ENCODE results near the gene SENP6. TPM values are rescaled to one million over a fixed set of nuclear protein-coding genes. Genes with fewer than 3 reads are reported as not detected.
A peak's percentile ranks its signal among the peaks of the same experiment; 100 is the strongest.

The SENP6 gene, protein sequence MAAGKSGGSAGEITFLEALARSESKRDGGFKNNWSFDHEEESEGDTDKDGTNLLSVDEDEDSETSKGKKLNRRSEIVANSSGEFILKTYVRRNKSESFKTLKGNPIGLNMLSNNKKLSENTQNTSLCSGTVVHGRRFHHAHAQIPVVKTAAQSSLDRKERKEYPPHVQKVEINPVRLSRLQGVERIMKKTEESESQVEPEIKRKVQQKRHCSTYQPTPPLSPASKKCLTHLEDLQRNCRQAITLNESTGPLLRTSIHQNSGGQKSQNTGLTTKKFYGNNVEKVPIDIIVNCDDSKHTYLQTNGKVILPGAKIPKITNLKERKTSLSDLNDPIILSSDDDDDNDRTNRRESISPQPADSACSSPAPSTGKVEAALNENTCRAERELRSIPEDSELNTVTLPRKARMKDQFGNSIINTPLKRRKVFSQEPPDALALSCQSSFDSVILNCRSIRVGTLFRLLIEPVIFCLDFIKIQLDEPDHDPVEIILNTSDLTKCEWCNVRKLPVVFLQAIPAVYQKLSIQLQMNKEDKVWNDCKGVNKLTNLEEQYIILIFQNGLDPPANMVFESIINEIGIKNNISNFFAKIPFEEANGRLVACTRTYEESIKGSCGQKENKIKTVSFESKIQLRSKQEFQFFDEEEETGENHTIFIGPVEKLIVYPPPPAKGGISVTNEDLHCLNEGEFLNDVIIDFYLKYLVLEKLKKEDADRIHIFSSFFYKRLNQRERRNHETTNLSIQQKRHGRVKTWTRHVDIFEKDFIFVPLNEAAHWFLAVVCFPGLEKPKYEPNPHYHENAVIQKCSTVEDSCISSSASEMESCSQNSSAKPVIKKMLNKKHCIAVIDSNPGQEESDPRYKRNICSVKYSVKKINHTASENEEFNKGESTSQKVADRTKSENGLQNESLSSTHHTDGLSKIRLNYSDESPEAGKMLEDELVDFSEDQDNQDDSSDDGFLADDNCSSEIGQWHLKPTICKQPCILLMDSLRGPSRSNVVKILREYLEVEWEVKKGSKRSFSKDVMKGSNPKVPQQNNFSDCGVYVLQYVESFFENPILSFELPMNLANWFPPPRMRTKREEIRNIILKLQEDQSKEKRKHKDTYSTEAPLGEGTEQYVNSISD
- total RNA-seq (99.3 TPM), polyA plus RNA-seq (ENCODE audit: insufficient read depth, low read depth, low replicate concordance) (28.8 TPM)
- long read RNA-seq, donor 1, partial matches to known transcripts = 6 of 6 reads
- long read RNA-seq, donor 1, other reads (novel, unspliced or antisense) = 0 of 6 reads
- long read RNA-seq, donor 2, full-length matches to known transcripts = 2 of 12 reads
- long read RNA-seq, donor 2, partial matches to known transcripts = 10 of 12 reads
- long read RNA-seq, donor 2, other reads (novel, unspliced or antisense) = 0 of 12 reads
- long read RNA-seq, donor 3, full-length matches to known transcripts = 1 of 7 reads
- long read RNA-seq, donor 3, partial matches to known transcripts = 6 of 7 reads
- long read RNA-seq, donor 3, other reads (novel, unspliced or antisense) = 0 of 7 reads
- long read RNA-seq, donor 4, partial matches to known transcripts = 7 of 7 reads
- long read RNA-seq, donor 4, other reads (novel, unspliced or antisense) = 0 of 7 reads
- long read RNA-seq, donor 5 = 0 reads
- long read RNA-seq, donor 6, partial matches to known transcripts = 6 of 6 reads
- long read RNA-seq, donor 6, other reads (novel, unspliced or antisense) = 0 of 6 reads
- long read RNA-seq, donor 7, full-length matches to known transcripts = 18 of 63 reads
- long read RNA-seq, donor 7, partial matches to known transcripts = 17 of 63 reads
- long read RNA-seq, donor 7, other reads (novel, unspliced or antisense) = 28 of 63 reads
- long read RNA-seq, donor 8, full-length matches to known transcripts = 2 of 2 reads
- long read RNA-seq, donor 8, partial matches to known transcripts = 0 of 2 reads
- long read RNA-seq, donor 8, other reads (novel, unspliced or antisense) = 0 of 2 reads
- long read RNA-seq, donor 9, full-length matches to known transcripts = 1 of 1 reads
- long read RNA-seq, donor 9, partial matches to known transcripts = 0 of 1 reads
- long read RNA-seq, donor 9, other reads (novel, unspliced or antisense) = 0 of 1 reads
- long read RNA-seq, donor 10, partial matches to known transcripts = 0 of 1 reads
- long read RNA-seq, donor 10, other reads (novel, unspliced or antisense) = 0 of 1 reads

DNA sequence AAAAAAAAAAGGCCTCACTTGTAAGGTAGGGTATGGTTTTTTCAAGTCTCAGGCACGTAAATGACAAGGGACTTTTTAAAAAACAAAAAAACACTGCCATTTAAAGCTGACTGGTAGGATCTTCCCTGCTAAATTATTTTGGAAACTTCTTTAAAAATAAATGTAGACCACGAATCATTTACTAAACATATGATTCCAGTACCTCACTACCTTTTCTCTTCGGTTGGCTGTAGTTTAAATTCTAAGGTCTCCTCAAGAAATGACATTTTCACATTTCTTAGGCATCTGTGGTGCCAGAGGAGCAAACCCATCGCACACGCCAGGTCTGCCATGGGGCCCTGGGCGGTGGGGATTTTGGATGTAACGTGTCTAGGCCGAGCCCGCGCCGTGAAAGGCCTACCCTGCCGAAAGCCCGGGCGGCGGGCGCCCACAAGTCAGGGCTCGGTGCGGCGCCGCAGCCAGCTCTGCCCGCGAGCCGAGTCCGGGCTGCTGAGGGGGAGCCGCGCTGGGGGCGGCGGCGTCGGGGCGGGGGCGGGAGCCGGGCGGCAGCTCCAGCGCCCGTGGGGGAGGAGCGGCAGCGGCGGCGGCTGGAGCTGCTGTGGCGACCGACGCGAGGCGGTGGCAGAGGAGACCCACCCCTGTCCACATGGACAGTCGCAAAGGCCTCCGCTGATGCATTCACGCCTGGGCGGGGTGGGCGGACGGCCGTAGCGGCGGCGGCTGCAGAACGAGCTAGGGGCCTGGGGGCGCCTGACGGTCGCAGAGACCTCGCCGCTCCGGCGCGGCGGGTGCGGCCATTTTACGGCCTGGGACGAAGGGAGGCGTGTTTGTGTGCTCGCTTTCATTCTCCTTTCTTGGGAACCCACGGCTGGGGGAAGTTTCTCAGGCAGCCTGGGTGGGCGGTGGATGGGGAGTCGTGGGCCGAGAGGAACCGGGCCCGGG, at the start of gene SENP6:
SENP6 (plus strand) TSS at position 577 of the 942 bp plus-strand sequence. CDS start 645 bp downstream, outside the sequence.
- H3K9me3 ChIP-seq (ENCODE audit: control insufficient read depth in 2 of 3, insufficient read depth in 1 of 3, low read length in 3 of 3) = no peaks in the 10 kb centered on the region
- TF ChIP-seq, protein P1, sequence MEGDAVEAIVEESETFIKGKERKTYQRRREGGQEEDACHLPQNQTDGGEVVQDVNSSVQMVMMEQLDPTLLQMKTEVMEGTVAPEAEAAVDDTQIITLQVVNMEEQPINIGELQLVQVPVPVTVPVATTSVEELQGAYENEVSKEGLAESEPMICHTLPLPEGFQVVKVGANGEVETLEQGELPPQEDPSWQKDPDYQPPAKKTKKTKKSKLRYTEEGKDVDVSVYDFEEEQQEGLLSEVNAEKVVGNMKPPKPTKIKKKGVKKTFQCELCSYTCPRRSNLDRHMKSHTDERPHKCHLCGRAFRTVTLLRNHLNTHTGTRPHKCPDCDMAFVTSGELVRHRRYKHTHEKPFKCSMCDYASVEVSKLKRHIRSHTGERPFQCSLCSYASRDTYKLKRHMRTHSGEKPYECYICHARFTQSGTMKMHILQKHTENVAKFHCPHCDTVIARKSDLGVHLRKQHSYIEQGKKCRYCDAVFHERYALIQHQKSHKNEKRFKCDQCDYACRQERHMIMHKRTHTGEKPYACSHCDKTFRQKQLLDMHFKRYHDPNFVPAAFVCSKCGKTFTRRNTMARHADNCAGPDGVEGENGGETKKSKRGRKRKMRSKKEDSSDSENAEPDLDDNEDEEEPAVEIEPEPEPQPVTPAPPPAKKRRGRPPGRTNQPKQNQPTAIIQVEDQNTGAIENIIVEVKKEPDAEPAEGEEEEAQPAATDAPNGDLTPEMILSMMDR (IDR thresholded peaks at IDR 0.05; ENCODE audit: borderline replicate concordance, extremely low read depth, insufficient read depth) = no peak
- peak within 1 kb of the TSS; percentile 74 to 80 (median 76) for H3K4me3 ChIP-seq (ENCODE audit: low read length in 3 of 3)
- H3K27me3 ChIP-seq (ENCODE audit: control insufficient read depth, insufficient read depth, low read length) = no peaks in the 10 kb centered on the region
- DNase-seq (peak; percentile 91 to 95 (median 92)), FAIRE-seq (no peak)
- intact Hi-C loops (cut with DNase I) = no loop called here
- H3K4me1 ChIP-seq (ENCODE audit: control insufficient read depth in 2 of 3, insufficient read depth in 2 of 3, low read depth in 1 of 3, low read length in 3 of 3) = peaks cover 0 to 4% (median 3%) of the 10 kb centered on the region in 3 donors
- peak within 1 kb of the TSS; percentile 73 to 99 (median 96) for H3K9ac ChIP-seq (ENCODE audit: low read length in 3 of 3)
- peak within 1 kb of the TSS; percentile 97 for H3K27ac ChIP-seq (ENCODE audit: low read depth in 2 of 2, low read length in 2 of 2)
- no peaks in the 10 kb centered on the region for H3K36me3 ChIP-seq (ENCODE audit: control insufficient read depth in 2 of 3, insufficient read depth in 3 of 3, low read length in 3 of 3)

DNA sequence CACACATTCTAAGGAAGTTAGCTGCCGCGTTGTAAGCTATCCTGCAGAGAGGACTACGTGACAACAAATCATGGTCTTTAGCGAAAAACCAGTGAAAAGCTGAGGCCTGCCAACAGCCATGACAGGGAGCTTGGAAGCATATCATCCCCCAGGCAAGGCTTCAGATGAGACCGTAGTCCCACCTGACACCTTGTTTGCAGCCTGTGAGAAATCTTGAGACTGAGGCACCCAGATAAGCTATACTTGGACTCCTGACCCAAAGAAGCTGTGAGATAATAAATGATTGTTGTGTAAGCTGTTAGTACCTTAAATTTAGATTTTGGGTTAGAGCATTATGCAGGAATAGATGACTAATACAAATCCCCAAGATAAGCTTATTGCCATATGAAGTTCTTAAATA, 45.4 kb upstream of the SENP6 start:
- Histone ChIP-seq H3K27ac (ENCODE audit: low read depth in 2 of 2, low read length in 2 of 2) (no peak overlapping the region), H3K4me3 (ENCODE audit: low read length in 3 of 3) (no peak overlapping the region), H3K4me1 (ENCODE audit: control insufficient read depth in 2 of 3, insufficient read depth in 2 of 3, low read depth in 1 of 3, low read length in 3 of 3) (no peaks in the 10 kb centered on the region), H3K9ac (ENCODE audit: low read length in 3 of 3) (no peak overlapping the region), H3K9me3 (ENCODE audit: control insufficient read depth in 2 of 3, insufficient read depth in 1 of 3, low read length in 3 of 3) (no peaks in the 10 kb centered on the region), H3K27me3 (ENCODE audit: control insufficient read depth, insufficient read depth, low read length) (no peaks in the 10 kb centered on the region), H3K36me3 (ENCODE audit: control insufficient read depth in 2 of 3, insufficient read depth in 3 of 3, low read length in 3 of 3) (no peaks in the 10 kb centered on the region)
- TF ChIP-seq, protein P1 (IDR thresholded peaks at IDR 0.05; ENCODE audit: borderline replicate concordance, extremely low read depth, insufficient read depth) = no peak
- FAIRE-seq (no peak), DNase-seq (no peak)
- intact Hi-C loops (cut with DNase I) = no loop called here

Measured in kidney (tissue), 22 donors.